ENCODE results near the gene ELOVL6. TPM values are rescaled to one million over a fixed set of nuclear protein-coding genes. Genes with fewer than 3 reads are reported as not detected.

Gene ELOVL6
- total RNA-seq, 1 donor from 2014 or later: 7.3 TPM

DNA sequence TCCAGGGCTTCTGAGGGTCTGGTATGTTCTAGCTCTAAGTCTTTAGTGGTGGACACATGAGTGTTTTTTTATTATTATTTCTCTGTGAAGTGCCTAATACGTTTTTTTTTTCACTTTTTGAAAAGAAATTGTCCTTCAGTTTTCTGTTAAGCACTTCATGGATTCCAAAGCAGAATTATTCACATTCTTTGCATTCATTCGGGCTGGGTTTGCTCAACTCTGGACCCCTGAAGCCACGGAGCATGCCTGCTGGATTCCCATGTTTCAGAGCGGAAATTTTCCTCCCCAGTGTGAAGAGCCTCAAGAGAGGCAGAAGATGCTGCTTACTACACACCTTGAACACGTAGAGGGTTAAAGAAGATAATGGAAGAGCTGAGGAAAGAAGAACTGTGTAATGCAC lies 178.3 kb downstream of the ELOVL6 start:
- DNase-seq (ENCODE audit: extremely low spot score, unreplicated experiment): no peak
- H3K36me3 Mint-ChIP-seq (ENCODE audit: unreplicated experiment): no peaks in the 10 kb centered on the region
- H3K4me3 Mint-ChIP-seq (ENCODE audit: unreplicated experiment): no peak overlapping the region
- H3K27ac Mint-ChIP-seq (ENCODE audit: unreplicated experiment): peak overlapping the region; percentile 12
- no peaks in the 10 kb centered on the region for H3K9me3 Mint-ChIP-seq (ENCODE audit: unreplicated experiment)
- no peak for TF ChIP-seq CTCF (IDR thresholded peaks at IDR 0.05)
- peaks cover 20% of the 10 kb centered on the region for H3K4me1 Mint-ChIP-seq (ENCODE audit: unreplicated experiment)
- no peaks in the 10 kb centered on the region for H3K27me3 Mint-ChIP-seq (ENCODE audit: unreplicated experiment)

DNA sequence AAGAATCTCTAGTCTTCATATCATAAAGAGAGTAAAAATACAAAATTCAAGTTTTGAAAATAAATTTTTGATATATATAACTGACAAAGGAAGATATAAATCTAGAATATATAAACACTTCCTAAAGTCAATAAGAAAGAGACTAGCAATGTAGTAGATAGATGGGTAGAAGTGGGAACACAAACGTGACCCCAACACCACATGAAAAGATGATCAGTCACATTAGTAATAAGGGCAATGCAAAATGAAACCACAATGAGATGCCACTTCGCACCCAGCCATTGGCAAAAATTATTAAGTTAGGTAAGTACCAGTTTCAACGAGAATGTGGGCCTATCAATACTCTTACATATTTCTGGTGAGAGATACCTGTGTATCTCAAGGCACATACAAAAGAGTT lies 179.3 kb downstream of the ELOVL6 start:
- no peak for TF ChIP-seq CTCF (IDR thresholded peaks at IDR 0.05)
- H3K27ac Mint-ChIP-seq (ENCODE audit: unreplicated experiment): no peak overlapping the region
- H3K9me3 Mint-ChIP-seq (ENCODE audit: unreplicated experiment): no peaks in the 10 kb centered on the region
- no peak overlapping the region for H3K4me3 Mint-ChIP-seq (ENCODE audit: unreplicated experiment)
- no peaks in the 10 kb centered on the region for H3K27me3 Mint-ChIP-seq (ENCODE audit: unreplicated experiment)
- DNase-seq (ENCODE audit: extremely low spot score, unreplicated experiment): no peak
- H3K4me1 Mint-ChIP-seq (ENCODE audit: unreplicated experiment): peaks cover 20% of the 10 kb centered on the region
- no peaks in the 10 kb centered on the region for H3K36me3 Mint-ChIP-seq (ENCODE audit: unreplicated experiment)

DNA sequence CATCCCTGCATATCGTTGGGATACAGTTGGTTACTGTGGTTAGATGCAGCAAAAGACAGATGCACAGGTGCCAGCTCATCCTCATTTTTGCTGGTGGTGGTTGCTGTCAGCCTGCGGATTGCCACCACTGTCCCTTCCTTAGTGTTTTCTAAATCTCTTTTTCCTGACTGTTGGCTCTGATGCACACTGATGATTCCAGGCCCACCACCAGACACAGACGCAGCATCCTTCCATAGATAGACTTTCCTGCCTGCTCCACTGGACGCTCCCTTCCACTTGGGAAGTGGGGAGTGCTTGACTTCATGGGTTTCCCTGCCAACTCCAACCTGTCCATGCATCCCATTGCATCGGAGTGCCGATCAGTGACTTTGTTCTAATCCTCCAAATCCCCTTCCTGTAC lies 184.2 kb downstream of the ELOVL6 start:
- no peaks in the 10 kb centered on the region for H3K9me3 Mint-ChIP-seq (ENCODE audit: unreplicated experiment)
- no peaks in the 10 kb centered on the region for H3K27me3 Mint-ChIP-seq (ENCODE audit: unreplicated experiment)
- peaks cover 18% of the 10 kb centered on the region for H3K4me1 Mint-ChIP-seq (ENCODE audit: unreplicated experiment)
- TF ChIP-seq CTCF (IDR thresholded peaks at IDR 0.05): no peak
- H3K27ac Mint-ChIP-seq (ENCODE audit: unreplicated experiment): no peak overlapping the region
- DNase-seq (ENCODE audit: extremely low spot score, unreplicated experiment): no peak
- H3K36me3 Mint-ChIP-seq (ENCODE audit: unreplicated experiment): no peaks in the 10 kb centered on the region
- H3K4me3 Mint-ChIP-seq (ENCODE audit: unreplicated experiment): no peak overlapping the region

DNA sequence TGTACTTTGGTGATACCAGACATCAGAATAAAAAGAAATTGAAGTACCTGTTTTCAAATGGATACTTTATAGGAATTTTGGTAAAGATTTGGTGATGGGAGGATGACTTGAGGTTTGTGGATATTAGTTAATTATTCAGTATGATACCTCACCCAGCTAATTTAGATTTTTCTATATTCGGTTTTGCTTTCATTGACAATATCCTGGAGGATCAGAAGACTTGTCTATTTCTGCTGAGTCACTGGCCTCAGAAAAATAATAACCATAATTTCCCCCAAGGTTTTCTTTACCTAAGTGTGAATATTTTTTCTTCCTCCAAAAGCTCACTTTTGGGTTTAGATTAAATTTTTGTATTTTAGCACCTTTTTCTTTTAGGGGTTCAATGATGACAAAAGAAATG lies 185.5 kb downstream of the ELOVL6 start:
- H3K4me1 Mint-ChIP-seq (ENCODE audit: unreplicated experiment): peaks cover 18% of the 10 kb centered on the region
- H3K36me3 Mint-ChIP-seq (ENCODE audit: unreplicated experiment): no peaks in the 10 kb centered on the region
- no peak overlapping the region for H3K27ac Mint-ChIP-seq (ENCODE audit: unreplicated experiment)
- no peak overlapping the region for H3K4me3 Mint-ChIP-seq (ENCODE audit: unreplicated experiment)
- no peaks in the 10 kb centered on the region for H3K27me3 Mint-ChIP-seq (ENCODE audit: unreplicated experiment)
- TF ChIP-seq CTCF (IDR thresholded peaks at IDR 0.05): no peak
- no peak for DNase-seq (ENCODE audit: extremely low spot score, unreplicated experiment)
- H3K9me3 Mint-ChIP-seq (ENCODE audit: unreplicated experiment): no peaks in the 10 kb centered on the region

GRCh38 chr4:110010797-110011196 lies 187.6 kb downstream of the ELOVL6 start:
- H3K27ac Mint-ChIP-seq (ENCODE audit: unreplicated experiment): no peak overlapping the region
- no peak overlapping the region for H3K4me3 Mint-ChIP-seq (ENCODE audit: unreplicated experiment)
- TF ChIP-seq CTCF (IDR thresholded peaks at IDR 0.05): no peak
- no peaks in the 10 kb centered on the region for H3K36me3 Mint-ChIP-seq (ENCODE audit: unreplicated experiment)
- DNase-seq (ENCODE audit: extremely low spot score, unreplicated experiment): no peak
- H3K4me1 Mint-ChIP-seq (ENCODE audit: unreplicated experiment): peaks cover 18% of the 10 kb centered on the region
- H3K9me3 Mint-ChIP-seq (ENCODE audit: unreplicated experiment): no peaks in the 10 kb centered on the region
- H3K27me3 Mint-ChIP-seq (ENCODE audit: unreplicated experiment): no peaks in the 10 kb centered on the region
